H9 (cell line): ENCODE measurements around the gene CCNY. TPM values are rescaled to one million over a fixed set of nuclear protein-coding genes. Genes with fewer than 3 reads are reported as not detected.

Experiments used
- DNase-seq: peaks from one replicate; pipeline ENCODE4 v3.0.0-alpha.2; 2017
- H2AFZ ChIP-seq: one replicate; pipeline ENCODE4 v1.6.1; 2013; ENCODE audit warnings: mild to moderate bottlenecking, low read length, control low read depth, moderate library complexity
- H2AK5ac ChIP-seq: 2 replicates; pipeline ENCODE4 v1.6.1; 2013; ENCODE audit warnings: low read length, control low read depth, mixed read lengths; ENCODE audit not compliant: insufficient read length
- H2BK120ac ChIP-seq: one replicate; pipeline ENCODE4 v1.6.1; 2013; ENCODE audit warnings: low read depth, mild to moderate bottlenecking, low read length, control low read depth, inconsistent platforms; ENCODE audit not compliant: poor library complexity, severe bottlenecking
- H2BK12ac ChIP-seq: 2 replicates; pipeline ENCODE4 v1.6.1; 2013; ENCODE audit warnings: low read length, control low read depth, mixed read lengths, low read depth; ENCODE audit not compliant: insufficient read length
- H2BK15ac ChIP-seq: 2 replicates; pipeline ENCODE4 v1.6.1; 2013; ENCODE audit warnings: low read depth, low read length, control low read depth
- H2BK20ac ChIP-seq: one replicate; pipeline ENCODE4 v1.6.1; 2013; ENCODE audit warnings: low read depth, mild to moderate bottlenecking, low read length, control low read depth, inconsistent platforms; ENCODE audit not compliant: poor library complexity, severe bottlenecking
- H2BK5ac ChIP-seq: 2 replicates; pipeline ENCODE4 v1.6.1; 2013; ENCODE audit warnings: low read length, control low read depth, mixed read lengths; ENCODE audit not compliant: insufficient read length
- H3K14ac ChIP-seq: 2 replicates; pipeline ENCODE4 v1.6.1; 2013; ENCODE audit warnings: low read length, control low read depth; ENCODE audit not compliant: insufficient read depth
- H3K18ac ChIP-seq: 2 replicates; pipeline ENCODE4 v1.6.1; 2013; ENCODE audit warnings: low read depth, mild to moderate bottlenecking, mixed read lengths, low read length, control low read depth; ENCODE audit not compliant: insufficient read length
- H3K23ac ChIP-seq: 2 replicates; pipeline ENCODE4 v1.6.1; 2013; ENCODE audit warnings: low read length, control low read depth, mixed read lengths, low read depth; ENCODE audit not compliant: insufficient read length
- H3K23me2 ChIP-seq: 2 replicates; pipeline ENCODE4 v1.6.1; 2013; ENCODE audit warnings: low read depth, mild to moderate bottlenecking, mixed read lengths, low read length, control low read depth; ENCODE audit not compliant: insufficient read length, poor library complexity, severe bottlenecking
- H3K27ac ChIP-seq: 2 replicates; pipeline ENCODE4 v1.5.1; 2013; ENCODE audit warnings: low read length, control low read depth, mixed read lengths, low read depth; ENCODE audit not compliant: insufficient read length
- H3K27me3 ChIP-seq: 2 replicates; pipeline ENCODE4 v1.6.1; 2013; ENCODE audit warnings: low read length, control low read depth, inconsistent platforms; ENCODE audit not compliant: insufficient read depth
- H3K4ac ChIP-seq: 2 replicates; pipeline ENCODE4 v1.6.1; 2013; ENCODE audit warnings: low read depth, mild to moderate bottlenecking, control low read depth, inconsistent platforms, low read length, moderate library complexity
- H3K4me1 ChIP-seq: 2 replicates; pipeline ENCODE4 v1.6.1; 2013; ENCODE audit warnings: low read length, control low read depth, inconsistent platforms; ENCODE audit not compliant: insufficient read depth
- H3K4me2 ChIP-seq: 2 replicates; pipeline ENCODE4 v1.6.1; 2013; ENCODE audit warnings: low read length, control low read depth, mixed read lengths; ENCODE audit not compliant: insufficient read length, insufficient read depth
- H3K56ac ChIP-seq: 2 replicates; pipeline ENCODE4 v1.6.1; 2013; ENCODE audit warnings: low read depth, mild to moderate bottlenecking, mixed read lengths, low read length, control low read depth; ENCODE audit not compliant: insufficient read length
- H3K79me1 ChIP-seq: 2 replicates; pipeline ENCODE4 v1.6.1; 2013; ENCODE audit warnings: low read depth, mild to moderate bottlenecking, moderate library complexity, low read length, control low read depth, inconsistent platforms; ENCODE audit not compliant: insufficient read depth, poor library complexity, severe bottlenecking
- H3K79me2 ChIP-seq: 2 replicates; pipeline ENCODE4 v1.6.1; 2013; ENCODE audit warnings: low read length, control low read depth, inconsistent platforms; ENCODE audit not compliant: insufficient read depth
- H3K9ac ChIP-seq: 2 replicates; pipeline ENCODE4 v1.6.1; 2013; ENCODE audit warnings: low read length, control low read depth, mixed read lengths; ENCODE audit not compliant: insufficient read length; ENCODE audit errors: extremely low read depth
- H3K9me3 ChIP-seq: one replicate; pipeline ENCODE4 v1.6.1; 2013; ENCODE audit warnings: low read depth, low read length, inconsistent platforms; ENCODE audit not compliant: control insufficient read depth
- H3T11ph ChIP-seq: one replicate; pipeline ENCODE4 v1.6.1; 2013; ENCODE audit warnings: mild to moderate bottlenecking, low read length, control low read depth, inconsistent platforms
- H4K20me1 ChIP-seq: one replicate; pipeline ENCODE4 v1.6.1; 2013; ENCODE audit not compliant: control insufficient read depth, insufficient read length, insufficient read depth
- H4K5ac ChIP-seq: 2 replicates; pipeline ENCODE4 v1.6.1; 2013; ENCODE audit warnings: low read depth, mild to moderate bottlenecking, mixed read lengths, low read length, control low read depth; ENCODE audit not compliant: insufficient read length
- H4K8ac ChIP-seq: replicated peaks from 2 replicates; pipeline ENCODE4 v1.6.1; 2013; ENCODE audit warnings: low read length, control low read depth, mixed read lengths, low read depth; ENCODE audit not compliant: insufficient read length
- H4K91ac ChIP-seq: 2 replicates; pipeline ENCODE4 v1.6.1; 2013; ENCODE audit warnings: low read depth, mild to moderate bottlenecking, moderate library complexity, mixed read lengths, low read length, control low read depth; ENCODE audit not compliant: insufficient read length
- H3K27ac Mint-ChIP-seq, 3 experiments: 2 replicates in 2 of 3; 3 replicates in 1 of 3; pipeline ENCODE4 v1.8.0; 2020 to 2021; ENCODE audit warnings: mixed read lengths in 3 of 3, mild to moderate bottlenecking in 1 of 3, moderate library complexity in 1 of 3
- H3K27me3 Mint-ChIP-seq: 2 replicates; pipeline ENCODE4 v1.8.0; 2021; ENCODE audit warnings: low read depth, mild to moderate bottlenecking, moderate library complexity, mixed read lengths
- H3K36me3 Mint-ChIP-seq, 3 experiments: 2 replicates in 2 of 3; 3 replicates in 1 of 3; pipeline ENCODE4 v1.8.0; 2020 to 2021; ENCODE audit warnings: low read depth in 3 of 3, mixed read lengths in 3 of 3; ENCODE audit not compliant: insufficient read depth in 1 of 3
- H3K4me1 Mint-ChIP-seq, 2 experiments: 2 replicates each; pipeline ENCODE4 v1.8.0; 2020; ENCODE audit warnings: mixed read lengths in 2 of 2
- H3K4me3 Mint-ChIP-seq, 2 experiments: 2 replicates in 1 of 2; 3 replicates in 1 of 2; pipeline ENCODE4 v1.8.0; 2020 to 2021; ENCODE audit warnings: mild to moderate bottlenecking in 2 of 2, mixed read lengths in 2 of 2, moderate library complexity in 1 of 2
- H3K9me3 Mint-ChIP-seq, 2 experiments: 2 replicates in 1 of 2; 3 replicates in 1 of 2; pipeline ENCODE4 v1.8.0; 2020; ENCODE audit warnings: mild to moderate bottlenecking in 2 of 2, mixed read lengths in 2 of 2, moderate library complexity in 1 of 2
- WGBS: extraction: QIAGEN DNeasy Blood & Tissue Kit; methylation state at CpG from one replicate; pipeline ENCODE4 v1.1.7; 2013; ENCODE audit warnings: missing lambda C conversion rate, low lambda C conversion rate, mixed read lengths; ENCODE audit not compliant: insufficient read length; ENCODE audit errors: extremely low coverage; 5-methylcytosine and 5-hydroxymethylcytosine counted together
- total RNA-seq: library from RNA; stranded (reverse); gene quantifications from 2 replicates; pipeline ENCODE4 v1.2.1, GENCODE V29; 2021
- TF ChIP-seq, protein P1 (sequence below): fragments of 200-600 bp; sonication (generic); conservative IDR thresholded peaks from 3 replicates; pipeline ENCODE4 v1.8.0; 2021; ENCODE audit warnings: antibody characterized with exemption, mild to moderate bottlenecking

Gene CCNY
- total RNA-seq, 1 experiment from 2014 or later, result 62.1 TPM

DNA sequence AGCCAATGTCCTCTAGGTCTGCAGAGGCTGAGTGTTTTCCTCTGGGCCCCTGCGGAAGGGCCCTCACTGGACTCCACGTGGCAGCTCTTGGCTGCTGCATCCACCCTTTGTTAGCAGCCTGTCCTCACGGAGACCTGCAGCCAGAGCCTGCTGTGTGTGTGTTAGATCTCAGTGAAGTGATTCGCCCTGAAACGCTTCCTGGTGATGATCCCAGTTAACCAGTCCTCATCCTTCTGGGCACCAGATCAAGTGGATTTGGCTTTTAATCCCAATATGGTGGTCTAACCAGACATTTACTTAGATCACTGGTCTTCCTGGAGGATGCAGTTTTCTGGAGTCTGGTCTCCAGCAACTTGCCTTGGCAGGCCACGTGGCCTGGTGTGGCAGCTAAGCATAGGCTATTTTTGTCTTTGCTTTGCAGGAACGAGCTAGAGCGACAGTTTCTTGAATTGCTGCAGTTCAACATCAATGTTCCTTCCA lies 229.3 kb downstream of the CCNY start:
- Histone ChIP-seq H2AFZ (no peak overlapping the region), H2BK12ac (no peak overlapping the region), H2BK120ac (no peak overlapping the region), H2AK5ac (no peak overlapping the region), H4K91ac (no peak overlapping the region), H2BK20ac (no peak overlapping the region), H3K4ac (no peak overlapping the region), H3K4me1 (no peaks in the 10 kb centered on the region), H3K18ac (no peak overlapping the region), H3K14ac (no peak overlapping the region), H3K27ac (no peak overlapping the region), H3K4me2 (no peak overlapping the region), H3T11ph (no peak overlapping the region), H2BK15ac (no peak overlapping the region), H3K23ac (no peak overlapping the region), H3K27me3 (no peaks in the 10 kb centered on the region), H3K9me3 (no peaks in the 10 kb centered on the region), H4K8ac (no peak overlapping the region), H3K56ac (no peak overlapping the region), H4K5ac (no peak overlapping the region), H2BK5ac (no peak overlapping the region), H3K9ac (no peak overlapping the region), H3K79me2 (no peaks in the 10 kb centered on the region), H3K23me2 (no peaks in the 10 kb centered on the region), H4K20me1 (no peaks in the 10 kb centered on the region), H3K79me1 (no peaks in the 10 kb centered on the region)
- H3K27ac Mint-ChIP-seq, result peak overlapping the region in 2 of 3 experiments; percentile 55 to 62; a peak in 3 of 7 replicates
- WGBS, result no CpG with 5 or more reads among the region's 8 CpGs
- H3K4me3 Mint-ChIP-seq, result no peak overlapping the region
- H3K36me3 Mint-ChIP-seq, result peaks cover 11 to 34% (median 16%) of the 10 kb centered on the region in 3 experiments
- H3K4me1 Mint-ChIP-seq, result peaks cover 4% of the 10 kb centered on the region in 2 experiments; a peak in 2 of 4 replicates
- no peaks in the 10 kb centered on the region for H3K27me3 Mint-ChIP-seq
- DNase-seq, result no peak
- no peaks in the 10 kb centered on the region for H3K9me3 Mint-ChIP-seq
- TF ChIP-seq, protein P1, sequence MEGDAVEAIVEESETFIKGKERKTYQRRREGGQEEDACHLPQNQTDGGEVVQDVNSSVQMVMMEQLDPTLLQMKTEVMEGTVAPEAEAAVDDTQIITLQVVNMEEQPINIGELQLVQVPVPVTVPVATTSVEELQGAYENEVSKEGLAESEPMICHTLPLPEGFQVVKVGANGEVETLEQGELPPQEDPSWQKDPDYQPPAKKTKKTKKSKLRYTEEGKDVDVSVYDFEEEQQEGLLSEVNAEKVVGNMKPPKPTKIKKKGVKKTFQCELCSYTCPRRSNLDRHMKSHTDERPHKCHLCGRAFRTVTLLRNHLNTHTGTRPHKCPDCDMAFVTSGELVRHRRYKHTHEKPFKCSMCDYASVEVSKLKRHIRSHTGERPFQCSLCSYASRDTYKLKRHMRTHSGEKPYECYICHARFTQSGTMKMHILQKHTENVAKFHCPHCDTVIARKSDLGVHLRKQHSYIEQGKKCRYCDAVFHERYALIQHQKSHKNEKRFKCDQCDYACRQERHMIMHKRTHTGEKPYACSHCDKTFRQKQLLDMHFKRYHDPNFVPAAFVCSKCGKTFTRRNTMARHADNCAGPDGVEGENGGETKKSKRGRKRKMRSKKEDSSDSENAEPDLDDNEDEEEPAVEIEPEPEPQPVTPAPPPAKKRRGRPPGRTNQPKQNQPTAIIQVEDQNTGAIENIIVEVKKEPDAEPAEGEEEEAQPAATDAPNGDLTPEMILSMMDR, result no peak
